GM19240 (cell line): ENCODE measurements around the gene CCDC148.

Experiments
- DNase-seq: peaks from one replicate; pipeline ENCODE4 v3.0.0; 2011; ENCODE audit warnings: low spot score; ENCODE audit not compliant: insufficient read length

CCDC148 gene

GRCh38 chr2:158174956-158175355, 281.6 kb downstream of the CCDC148 start:
- no peak for DNase-seq

- DNase-seq, result no peak
Observed at GRCh38 chr2:158174495-158174894, 282.1 kb downstream of the CCDC148 start.

GRCh38 chr2:158172719-158173118, 283.8 kb downstream of the CCDC148 start:
- no peak for DNase-seq

GRCh38 chr2:158154596-158154995, 302.0 kb downstream of the CCDC148 start:
- no peak for DNase-seq

GRCh38 chr2:158153270-158154015, 303.1 kb downstream of the CCDC148 start:
- DNase-seq, result no peak

- no peak for DNase-seq
Observed at GRCh38 chr2:158144914-158145625, 311.5 kb downstream of the CCDC148 start.

GRCh38 chr2:158143703-158144360, 312.7 kb downstream of the CCDC148 start:
- no peak for DNase-seq

GRCh38 chr2:158142568-158143332, 313.8 kb downstream of the CCDC148 start:
- no peak for DNase-seq

- DNase-seq, result no peak
Observed at GRCh38 chr2:158142165-158142564, 314.4 kb downstream of the CCDC148 start.

GRCh38 chr2:158140201-158140600, 316.4 kb downstream of the CCDC148 start:
- DNase-seq, result no peak

GRCh38 chr2:158138255-158138654, 318.3 kb downstream of the CCDC148 start:
- DNase-seq, result no peak

GRCh38 chr2:158135096-158135495, 321.5 kb downstream of the CCDC148 start:
- DNase-seq, result no peak

- no peak for DNase-seq
Observed at GRCh38 chr2:158134655-158135054, 321.9 kb downstream of the CCDC148 start.

GRCh38 chr2:158134055-158134454, 322.5 kb downstream of the CCDC148 start:
- no peak for DNase-seq

GRCh38 chr2:158131919-158132566, 324.5 kb downstream of the CCDC148 start:
- DNase-seq, result no peak

- DNase-seq, result no peak
Observed at GRCh38 chr2:158131483-158131912, 325.1 kb downstream of the CCDC148 start.

- DNase-seq, result no peak
Observed at GRCh38 chr2:158130832-158131473, 325.6 kb downstream of the CCDC148 start.

- no peak for DNase-seq
Observed at GRCh38 chr2:158129037-158129436, 327.5 kb downstream of the CCDC148 start.

- DNase-seq, result no peak
Observed at GRCh38 chr2:158128168-158128973, 328.2 kb downstream of the CCDC148 start.

GRCh38 chr2:158127380-158127804, 329.2 kb downstream of the CCDC148 start:
- no peak for DNase-seq
